ENCODE data around the gene PTPN14.

PTPN14 gene

GRCh38 chr1:214386747-214387146 lies 164.7 kb downstream of the PTPN14 start:
- no peak for DNase-seq

DNA sequence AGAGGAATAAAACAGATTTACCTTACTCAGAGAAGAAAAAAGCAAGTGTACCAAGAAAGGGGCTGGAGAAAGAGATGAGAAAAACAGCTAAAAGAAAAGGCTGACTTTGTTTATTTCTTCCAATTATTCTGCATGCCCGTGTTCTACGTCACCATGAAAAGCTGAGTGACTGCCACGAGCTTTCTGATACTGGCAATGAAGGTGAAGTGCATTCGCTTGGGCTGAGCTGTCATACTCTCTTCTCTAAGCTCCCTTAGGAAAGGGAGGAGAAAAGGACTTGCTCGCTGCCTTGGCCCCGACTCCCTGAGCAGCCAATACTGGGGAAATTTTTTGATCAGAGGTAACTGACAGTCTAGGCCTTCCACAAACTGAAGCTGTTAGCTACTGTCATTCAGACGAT lies 165.1 kb downstream of the PTPN14 start:
- no peak for DNase-seq

DNA sequence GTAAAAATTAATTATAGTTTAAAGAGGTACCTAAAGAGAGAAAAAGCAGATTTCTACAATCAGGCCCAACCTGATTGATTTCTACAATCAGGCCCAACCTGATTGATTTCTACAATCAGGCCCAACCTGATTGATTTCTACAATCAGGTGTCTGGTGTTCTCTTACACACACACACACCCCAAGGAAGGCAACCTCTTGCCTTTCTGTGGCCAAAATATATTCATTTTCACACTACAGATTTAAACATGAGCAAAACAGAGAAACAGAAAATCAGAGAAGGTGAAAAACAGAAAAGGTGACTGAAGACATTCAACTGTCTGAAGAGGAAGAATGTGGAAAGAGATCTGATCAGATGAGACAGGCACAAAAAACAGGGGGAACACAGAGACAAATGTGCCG lies 166.0 kb downstream of the PTPN14 start:
- DNase-seq: no peak

- DNase-seq: no peak
These were observed 166.9 kb downstream of the PTPN14 start for GRCh38 chr1:214384373-214385079.

- no peak for DNase-seq
These were observed 167.7 kb downstream of the PTPN14 start for GRCh38 chr1:214383381-214384372.

DNA sequence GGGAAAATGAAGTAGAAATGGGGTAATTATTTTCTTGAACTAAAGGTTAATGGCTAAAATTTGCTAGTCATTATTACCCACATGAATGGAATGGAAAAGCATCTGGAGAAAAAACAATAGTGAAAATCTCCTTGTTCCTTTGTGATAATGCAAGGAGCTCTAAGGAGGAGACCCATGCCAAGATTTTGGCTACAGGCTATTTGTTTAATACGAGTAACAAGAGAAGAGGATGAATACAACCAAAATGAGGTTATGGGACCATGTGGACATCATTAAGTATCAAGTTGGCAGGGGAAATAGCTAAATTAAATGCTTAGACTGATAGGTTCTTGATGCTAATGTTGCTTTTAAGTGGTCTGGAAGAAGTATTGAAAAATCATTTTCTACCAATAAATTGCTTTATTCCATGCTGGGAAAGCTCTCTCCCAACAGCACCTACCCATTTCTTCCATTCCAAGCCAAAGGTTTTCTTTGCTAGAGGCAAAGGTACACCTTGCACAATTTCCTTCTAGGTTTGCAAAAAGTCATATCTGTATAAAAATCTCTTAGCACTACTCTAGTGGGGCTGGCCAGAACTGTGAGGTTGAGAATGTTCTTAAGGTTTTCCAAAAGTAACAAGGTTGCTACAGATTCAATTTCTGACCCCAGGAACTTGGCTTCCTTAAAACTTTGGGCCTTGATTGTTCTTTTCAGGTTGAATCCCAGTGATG lies 170.3 kb downstream of the PTPN14 start:
- no peak for DNase-seq

- DNase-seq: no peak
These were observed 171.0 kb downstream of the PTPN14 start for GRCh38 chr1:214380396-214380795.

- no peak for DNase-seq
These were observed 172.0 kb downstream of the PTPN14 start for GRCh38 chr1:214379236-214379970.

GRCh38 chr1:214378492-214378891 lies 172.9 kb downstream of the PTPN14 start:
- no peak for DNase-seq

- no peak for DNase-seq
These were observed 173.5 kb downstream of the PTPN14 start for GRCh38 chr1:214377886-214378285.

GRCh38 chr1:214377485-214377884 lies 173.9 kb downstream of the PTPN14 start:
- no peak for DNase-seq

- no peak for DNase-seq
These were observed 179.3 kb downstream of the PTPN14 start for GRCh38 chr1:214372092-214372491.

DNA sequence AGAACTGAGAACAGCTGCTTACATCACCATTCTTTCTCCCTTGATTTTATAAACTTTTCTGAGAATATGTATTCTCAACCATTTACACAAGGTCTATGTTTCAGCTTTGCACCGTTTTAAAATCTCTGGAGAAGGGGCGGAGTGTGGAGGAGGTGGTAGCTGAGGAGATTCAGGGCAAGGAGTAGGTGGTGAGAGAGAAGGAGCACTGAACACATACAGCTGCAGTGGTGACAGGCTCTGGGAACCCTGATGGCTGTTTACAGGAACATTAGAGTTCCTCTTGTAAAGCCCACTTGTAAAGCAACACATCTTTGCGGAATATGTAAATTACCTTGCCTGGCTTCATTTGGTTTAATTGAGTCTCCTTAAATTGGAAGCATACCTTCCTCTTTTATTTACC lies 180.8 kb downstream of the PTPN14 start:
- no peak for DNase-seq

DNA sequence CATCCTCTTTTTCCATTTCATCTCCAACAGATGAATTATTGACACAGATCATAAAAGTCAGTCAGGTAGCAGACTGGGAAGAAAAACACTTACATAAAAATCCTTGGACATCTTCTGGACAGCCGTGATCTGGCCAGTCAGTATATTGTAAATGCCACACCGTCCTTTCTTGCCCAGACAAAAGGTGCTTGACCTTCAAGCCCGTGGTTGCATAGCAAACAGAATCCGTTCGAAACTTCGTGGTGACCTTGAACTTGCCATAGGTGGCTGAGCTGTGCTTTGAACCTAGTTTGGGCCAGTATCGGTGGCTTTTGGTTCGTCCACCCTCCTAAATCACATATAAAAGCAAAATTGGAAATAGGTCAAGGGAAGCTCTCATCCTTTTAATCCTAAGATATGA lies 182.0 kb downstream of the PTPN14 start:
- no peak for DNase-seq

GRCh38 chr1:214367841-214368240 lies 183.6 kb downstream of the PTPN14 start:
- DNase-seq: no peak

- no peak for DNase-seq
These were observed 186.6 kb downstream of the PTPN14 start for GRCh38 chr1:214364786-214365295.

DNA sequence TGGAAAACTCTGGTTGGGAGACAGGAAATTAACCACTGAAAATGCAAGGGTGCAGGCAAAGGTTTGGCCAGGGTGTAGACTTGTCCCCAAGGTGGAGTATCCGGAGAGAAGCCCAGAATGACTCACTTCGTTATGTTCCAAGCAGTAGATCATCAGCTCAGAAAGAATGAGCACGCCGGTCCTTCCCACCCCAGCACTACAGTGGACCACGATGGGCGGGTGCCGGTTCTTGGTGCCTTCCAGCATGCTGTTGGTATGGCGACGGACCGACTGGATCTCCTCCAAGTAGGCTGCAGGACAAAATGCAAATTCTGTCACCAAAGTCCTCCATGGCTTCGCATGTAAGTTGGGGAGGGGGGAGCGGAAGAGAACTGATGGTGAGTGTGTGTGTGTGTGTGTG lies 187.0 kb downstream of the PTPN14 start:
- no peak for DNase-seq

DNA sequence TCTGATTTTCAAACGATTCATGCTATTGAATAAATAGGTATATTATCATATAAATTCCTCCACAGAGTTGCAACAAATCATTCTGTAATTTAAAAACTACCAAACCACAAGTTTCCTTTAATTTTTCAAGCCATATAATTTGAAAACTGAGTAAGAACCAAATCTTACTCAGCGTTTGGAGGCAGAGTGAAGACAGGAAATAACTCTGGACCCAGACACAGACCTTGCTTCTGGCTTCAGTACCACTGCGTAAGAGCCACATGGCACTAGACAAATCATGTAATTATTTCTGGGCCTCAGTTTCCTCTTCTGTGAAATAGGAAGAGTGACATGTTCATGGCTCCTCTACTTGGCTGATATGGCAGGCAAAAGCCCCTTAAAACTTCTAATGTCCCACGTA lies 188.0 kb downstream of the PTPN14 start:
- DNase-seq: no peak

DNA sequence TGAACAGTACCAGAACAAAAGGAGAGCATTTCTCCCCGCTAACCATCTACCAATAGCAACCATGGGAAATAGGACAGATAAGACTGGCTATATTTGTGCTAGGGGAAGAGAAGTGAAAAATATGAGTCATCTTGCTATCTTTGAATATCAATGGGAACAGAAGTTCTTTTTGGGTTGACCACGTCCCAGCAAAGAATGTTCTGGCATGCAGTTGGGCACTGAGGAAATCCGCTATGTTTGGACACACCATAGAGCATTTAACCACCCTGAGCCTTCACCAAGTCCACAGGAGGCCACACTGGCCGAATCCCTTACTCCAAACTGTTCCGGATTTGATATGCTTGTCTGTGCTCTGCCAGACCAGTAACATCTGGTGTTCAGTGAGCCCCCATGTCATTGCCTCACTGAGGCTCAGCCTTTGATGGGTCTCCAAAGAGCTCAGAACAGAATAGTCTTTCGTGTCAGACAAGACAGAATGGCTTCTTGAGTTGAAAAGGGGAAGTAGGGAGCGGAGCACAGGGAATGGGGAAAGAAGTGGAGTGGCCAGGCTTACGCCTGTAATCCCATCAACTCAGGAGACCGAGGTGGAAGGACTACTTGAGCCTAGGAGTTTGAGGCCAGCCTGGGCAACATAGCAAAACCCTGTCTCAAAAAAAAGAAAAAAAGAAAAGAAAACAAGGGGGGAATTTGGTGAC lies 189.1 kb downstream of the PTPN14 start:
- no peak for DNase-seq

DNA sequence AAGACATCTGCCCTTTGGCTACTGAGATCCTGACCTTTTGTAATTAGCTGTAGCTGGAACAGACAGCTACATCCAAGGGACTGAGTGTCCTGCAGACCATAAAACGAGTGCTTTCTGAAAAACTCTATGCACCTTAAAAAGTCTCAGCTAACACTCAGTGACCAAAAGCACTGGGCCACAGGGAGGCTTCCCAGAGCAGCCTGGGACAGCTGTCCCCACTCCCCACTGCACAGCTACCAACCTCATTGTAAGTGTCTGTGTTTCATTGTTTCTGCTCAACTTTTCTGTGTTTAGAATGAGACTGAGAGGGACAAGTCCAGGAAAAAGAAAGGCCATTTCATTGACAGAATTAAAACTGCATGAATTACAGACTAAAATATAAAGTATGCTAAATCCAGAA lies 189.8 kb downstream of the PTPN14 start:
- DNase-seq: no peak

GRCh38 chr1:214360525-214361164 lies 190.8 kb downstream of the PTPN14 start:
- no peak for DNase-seq

Data from DMS79 (cell line).